ENCODE results near the gene PRG2.

Gene PRG2

GRCh38 chr11:57370941-57371340 lies 19.5 kb downstream of the PRG2 start:
- Histone ChIP-seq H3K18ac (ENCODE audit: low read depth in 1 of 2, low read length in 2 of 2) (no peak overlapping the region), H3K4me1 (ENCODE audit: control insufficient read depth, insufficient read depth, low read depth, low read length) (no peaks in the 10 kb centered on the region), H3K36me3 (ENCODE audit: control insufficient read depth in 1 of 2, insufficient read depth in 2 of 2, low read depth in 1 of 2, low read length in 2 of 2) (no peaks in the 10 kb centered on the region), H4K8ac (ENCODE audit: low read length) (no peak overlapping the region), H3K27ac (ENCODE audit: low read length, poor library complexity, severe bottlenecking) (no peak overlapping the region), H2BK120ac (ENCODE audit: low read depth, low read length) (no peak overlapping the region), H4K91ac (ENCODE audit: low read length) (no peak overlapping the region), H3K79me1 (replicated peaks; ENCODE audit: low read length, poor library complexity, severe bottlenecking) (no peaks in the 10 kb centered on the region), H3K4me3 (ENCODE audit: insufficient read depth in 1 of 2, low read depth in 1 of 2, low read length in 2 of 2) (no peak overlapping the region), H3K14ac (ENCODE audit: low read length in 2 of 2) (no peak overlapping the region), H2AK5ac (ENCODE audit: low read length, severe bottlenecking) (no peak overlapping the region), H2BK15ac (ENCODE audit: low read depth, poor library complexity, severe bottlenecking) (no peak overlapping the region), H3K9ac (ENCODE audit: low read length) (no peak overlapping the region), H3K23ac (ENCODE audit: low read length in 2 of 2) (no peak overlapping the region), H2BK5ac (ENCODE audit: low read depth, low read length, poor library complexity, severe bottlenecking) (no peak overlapping the region), H3K9me3 (ENCODE audit: control insufficient read depth, low read length) (no peaks in the 10 kb centered on the region), H3K4me2 (ENCODE audit: low read length, poor library complexity, severe bottlenecking) (no peak overlapping the region), H3K4ac (ENCODE audit: low read depth in 1 of 2, low read length in 2 of 2) (no peak overlapping the region), H3K27me3 (ENCODE audit: control insufficient read depth in 1 of 2, insufficient read depth in 1 of 2, low read length in 2 of 2) (peaks cover 0 to 25% of the 10 kb centered on the region in 2 experiments), H2BK12ac (ENCODE audit: low read length in 2 of 2) (no peak overlapping the region), H2AFZ (ENCODE audit: low read depth, low read length) (no peak overlapping the region)
- no peak for DNase-seq

GRCh38 chr11:57370251-57370650 lies 20.2 kb downstream of the PRG2 start:
- Histone ChIP-seq H2BK120ac (ENCODE audit: low read depth, low read length) (no peak overlapping the region), H3K4me1 (ENCODE audit: control insufficient read depth, insufficient read depth, low read depth, low read length) (no peaks in the 10 kb centered on the region), H2AK5ac (ENCODE audit: low read length, severe bottlenecking) (no peak overlapping the region), H3K9ac (ENCODE audit: low read length) (no peak overlapping the region), H2AFZ (ENCODE audit: low read depth, low read length) (no peak overlapping the region), H3K14ac (ENCODE audit: low read length in 2 of 2) (no peak overlapping the region), H3K27ac (ENCODE audit: low read length, poor library complexity, severe bottlenecking) (no peak overlapping the region), H3K23ac (ENCODE audit: low read length in 2 of 2) (no peak overlapping the region), H3K9me3 (ENCODE audit: control insufficient read depth, low read length) (no peaks in the 10 kb centered on the region), H3K4me2 (ENCODE audit: low read length, poor library complexity, severe bottlenecking) (no peak overlapping the region), H3K18ac (ENCODE audit: low read depth in 1 of 2, low read length in 2 of 2) (no peak overlapping the region), H3K79me1 (replicated peaks; ENCODE audit: low read length, poor library complexity, severe bottlenecking) (no peaks in the 10 kb centered on the region), H4K91ac (ENCODE audit: low read length) (no peak overlapping the region), H3K4me3 (ENCODE audit: insufficient read depth in 1 of 2, low read depth in 1 of 2, low read length in 2 of 2) (no peak overlapping the region), H3K27me3 (ENCODE audit: control insufficient read depth in 1 of 2, insufficient read depth in 1 of 2, low read length in 2 of 2) (peaks cover 0 to 31% of the 10 kb centered on the region in 2 experiments), H3K4ac (ENCODE audit: low read depth in 1 of 2, low read length in 2 of 2) (no peak overlapping the region), H2BK15ac (ENCODE audit: low read depth, poor library complexity, severe bottlenecking) (no peak overlapping the region), H3K36me3 (ENCODE audit: control insufficient read depth in 1 of 2, insufficient read depth in 2 of 2, low read depth in 1 of 2, low read length in 2 of 2) (no peaks in the 10 kb centered on the region), H2BK12ac (ENCODE audit: low read length in 2 of 2) (no peak overlapping the region), H4K8ac (ENCODE audit: low read length) (no peak overlapping the region), H2BK5ac (ENCODE audit: low read depth, low read length, poor library complexity, severe bottlenecking) (no peak overlapping the region)
- no peak for DNase-seq
- 80% methylated on average over 5 of the region's 7 CpGs for WGBS

- H3K14ac ChIP-seq (ENCODE audit: low read length in 2 of 2): no peak overlapping the region
- no peak overlapping the region for H3K23ac ChIP-seq (ENCODE audit: low read length in 2 of 2)
- no peak overlapping the region for H2BK5ac ChIP-seq (ENCODE audit: low read depth, low read length, poor library complexity, severe bottlenecking)
- H2BK12ac ChIP-seq (ENCODE audit: low read length in 2 of 2): no peak overlapping the region
- no peak overlapping the region for H3K4ac ChIP-seq (ENCODE audit: low read depth in 1 of 2, low read length in 2 of 2)
- no peak overlapping the region for H2AK5ac ChIP-seq (ENCODE audit: low read length, severe bottlenecking)
- 74% methylated on average over 5 of the region's 5 CpGs for WGBS
- no peak overlapping the region for H4K8ac ChIP-seq (ENCODE audit: low read length)
- H3K79me1 ChIP-seq (replicated peaks; ENCODE audit: low read length, poor library complexity, severe bottlenecking): no peaks in the 10 kb centered on the region
- no peak overlapping the region for H2BK15ac ChIP-seq (ENCODE audit: low read depth, poor library complexity, severe bottlenecking)
- H3K4me3 ChIP-seq (ENCODE audit: insufficient read depth in 1 of 2, low read depth in 1 of 2, low read length in 2 of 2): no peak overlapping the region
- H3K18ac ChIP-seq (ENCODE audit: low read depth in 1 of 2, low read length in 2 of 2): no peak overlapping the region
- no peak overlapping the region for H4K91ac ChIP-seq (ENCODE audit: low read length)
- DNase-seq: no peak
- H3K4me2 ChIP-seq (ENCODE audit: low read length, poor library complexity, severe bottlenecking): no peak overlapping the region
- no peak overlapping the region for H3K9ac ChIP-seq (ENCODE audit: low read length)
- no peak overlapping the region for H2AFZ ChIP-seq (ENCODE audit: low read depth, low read length)
- H3K27ac ChIP-seq (ENCODE audit: low read length, poor library complexity, severe bottlenecking): no peak overlapping the region
- no peak overlapping the region for H2BK120ac ChIP-seq (ENCODE audit: low read depth, low read length)
- H3K4me1 ChIP-seq (ENCODE audit: control insufficient read depth, insufficient read depth, low read depth, low read length): no peaks in the 10 kb centered on the region
- H3K9me3 ChIP-seq (ENCODE audit: control insufficient read depth, low read length): no peaks in the 10 kb centered on the region
- H3K27me3 ChIP-seq (ENCODE audit: control insufficient read depth in 1 of 2, insufficient read depth in 1 of 2, low read length in 2 of 2): peaks cover 5 to 43% of the 10 kb centered on the region in 2 experiments
- H3K36me3 ChIP-seq (ENCODE audit: control insufficient read depth in 1 of 2, insufficient read depth in 2 of 2, low read depth in 1 of 2, low read length in 2 of 2): no peaks in the 10 kb centered on the region
Measured at GRCh38 chr11:57368845-57369232, 21.6 kb downstream of the PRG2 start.

- Histone ChIP-seq H3K4me2 (ENCODE audit: low read length, poor library complexity, severe bottlenecking) (no peak overlapping the region), H3K9ac (ENCODE audit: low read length) (no peak overlapping the region), H3K27me3 (ENCODE audit: control insufficient read depth in 1 of 2, insufficient read depth in 1 of 2, low read length in 2 of 2) (peaks cover 5 to 49% of the 10 kb centered on the region in 2 experiments), H2AFZ (ENCODE audit: low read depth, low read length) (no peak overlapping the region), H2BK5ac (ENCODE audit: low read depth, low read length, poor library complexity, severe bottlenecking) (no peak overlapping the region), H3K36me3 (ENCODE audit: control insufficient read depth in 1 of 2, insufficient read depth in 2 of 2, low read depth in 1 of 2, low read length in 2 of 2) (no peaks in the 10 kb centered on the region), H3K18ac (ENCODE audit: low read depth in 1 of 2, low read length in 2 of 2) (no peak overlapping the region), H3K9me3 (ENCODE audit: control insufficient read depth, low read length) (no peaks in the 10 kb centered on the region), H2BK120ac (ENCODE audit: low read depth, low read length) (no peak overlapping the region), H4K8ac (ENCODE audit: low read length) (no peak overlapping the region), H2BK15ac (ENCODE audit: low read depth, poor library complexity, severe bottlenecking) (no peak overlapping the region), H4K91ac (ENCODE audit: low read length) (no peak overlapping the region), H3K23ac (ENCODE audit: low read length in 2 of 2) (no peak overlapping the region), H3K4me3 (ENCODE audit: insufficient read depth in 1 of 2, low read depth in 1 of 2, low read length in 2 of 2) (no peak overlapping the region), H3K79me1 (replicated peaks; ENCODE audit: low read length, poor library complexity, severe bottlenecking) (no peaks in the 10 kb centered on the region), H2BK12ac (ENCODE audit: low read length in 2 of 2) (no peak overlapping the region), H3K4ac (ENCODE audit: low read depth in 1 of 2, low read length in 2 of 2) (no peak overlapping the region), H3K4me1 (ENCODE audit: control insufficient read depth, insufficient read depth, low read depth, low read length) (no peaks in the 10 kb centered on the region), H3K14ac (ENCODE audit: low read length in 2 of 2) (no peak overlapping the region), H3K27ac (ENCODE audit: low read length, poor library complexity, severe bottlenecking) (no peak overlapping the region), H2AK5ac (ENCODE audit: low read length, severe bottlenecking) (no peak overlapping the region)
- DNase-seq: no peak
- WGBS: 71% methylated on average over 19 of the region's 19 CpGs
Measured at GRCh38 chr11:57368106-57368844, 22.2 kb downstream of the PRG2 start.

Measured in mesenchymal stem cell (in vitro differentiated cells and primary cell).